SK-N-SH treated with all-trans-retinoic acid at 6 μM for 48 hours (cell line): ENCODE measurements around the gene MTAP.

Experiments
- ATAC-seq: fragments of 200-7000 bp; cut with Tn5 transposase; 3 replicates; pipeline ENCODE4 v1.9.1; 2020; ENCODE audit warnings: mild to moderate bottlenecking, moderate library complexity
- CSDC2 ChIP-seq: fragments of 250-450 bp; sonication (Bioruptor Pico); IDR thresholded peaks from 2 replicates; pipeline ENCODE4 v1.5.0; 2020; ENCODE audit warnings: mild to moderate bottlenecking, moderate library complexity
- ESRRG ChIP-seq: fragments of 250-450 bp; sonication (Bioruptor Pico); IDR thresholded peaks from 2 replicates; pipeline ENCODE4 v1.6.1; 2021; ENCODE audit warnings: mild to moderate bottlenecking
- SNAI2 ChIP-seq: fragments of 250-450 bp; sonication (Bioruptor Pico); IDR thresholded peaks from 2 replicates; pipeline ENCODE4 v1.5.0; 2020; ENCODE audit warnings: mild to moderate bottlenecking, moderate library complexity
- TCF4 ChIP-seq: fragments of 250-450 bp; sonication (Bioruptor Pico); IDR thresholded peaks from 2 replicates; pipeline ENCODE4 v1.8.0; 2021; ENCODE audit warnings: mild to moderate bottlenecking, moderate library complexity, borderline replicate concordance
- TOX ChIP-seq: fragments of 250-450 bp; sonication (Bioruptor Pico); IDR thresholded peaks from 2 replicates; pipeline ENCODE4 v1.8.0; 2021; ENCODE audit warnings: mild to moderate bottlenecking, moderate library complexity, borderline replicate concordance
- ZFP30 ChIP-seq: fragments of 450-650 bp; formaldehyde crosslinking; IDR thresholded peaks from 2 replicates; pipeline ENCODE4 v1.5.0; 2022; ENCODE audit warnings: mild to moderate bottlenecking, moderate library complexity

The MTAP gene

GRCh38 chr9:21984101-21984500 lies 181.7 kb downstream of the MTAP start:
- no peak for TF ChIP-seq TCF4 (CRISPR knock-in tag)
- TF ChIP-seq CSDC2 (CRISPR knock-in tag), result no peak
- no peak for ATAC-seq

GRCh38 chr9:21985964-21986667 lies 183.7 kb downstream of the MTAP start:
- no peak for ATAC-seq
- TF ChIP-seq ESRRG (CRISPR knock-in tag) (no peak), SNAI2 (CRISPR knock-in tag) (no peak), TOX (CRISPR knock-in tag) (no peak), ZFP30 (no peak)
